SK-N-SH (cell line): Measurements from ENCODE around the gene SRGAP1.

Experiments used
- CTCF ChIP-seq: fragments of 200-600 bp; sonication (generic); IDR thresholded peaks from 2 replicates; pipeline ENCODE4 v1.6.1; 2017; ENCODE audit warnings: antibody characterized with exemption, mild to moderate bottlenecking, moderate library complexity
- ELF1 ChIP-seq: IDR thresholded peaks from 2 replicates; pipeline ENCODE4 v1.4.0; 2012
- EP300 ChIP-seq, 2 experiments: IDR thresholded peaks; 2 replicates each; pipeline versions ENCODE4 v1.4.0 to v1.6.1; 2012; ENCODE audit warnings: borderline replicate concordance in 1 of 2, low read depth in 1 of 2, low read length in 1 of 2
- EZH2phosphoT487 ChIP-seq: fragments of 200-600 bp; sonication (generic); IDR thresholded peaks from 2 replicates; pipeline ENCODE4 v1.6.1; 2017; ENCODE audit warnings: low read depth, mixed run types, mild to moderate bottlenecking, antibody characterized with exemption, moderate library complexity, borderline replicate concordance
- GATA2 ChIP-seq: sonication (generic); formaldehyde crosslinking; IDR thresholded peaks from 2 replicates; pipeline ENCODE4 v1.5.0; 2020; ENCODE audit warnings: mild to moderate bottlenecking, missing genetic modification reagents
- JUND ChIP-seq: IDR thresholded peaks from 2 replicates; pipeline ENCODE4 v1.4.0; 2012
- RAD21 ChIP-seq: IDR thresholded peaks from 2 replicates; pipeline ENCODE4 v1.6.1; 2012; ENCODE audit warnings: mild to moderate bottlenecking, low read length
- RCOR1 ChIP-seq: fragments of 150-350 bp; IDR thresholded peaks from 2 replicates; pipeline ENCODE4 v1.6.1; 2017; ENCODE audit warnings: antibody characterized with exemption, low read length
- SIN3A ChIP-seq: IDR thresholded peaks from 2 replicates; pipeline ENCODE4 v1.6.1; 2012; ENCODE audit warnings: low read depth, mild to moderate bottlenecking, low read length, moderate library complexity, borderline replicate concordance
- TAF1 ChIP-seq: IDR thresholded peaks from 2 replicates; pipeline ENCODE4 v1.6.1; 2012; ENCODE audit warnings: low read depth, mild to moderate bottlenecking, low read length, moderate library complexity, borderline replicate concordance
- TCF12 ChIP-seq: IDR thresholded peaks from 2 replicates; pipeline ENCODE4 v1.4.0; 2012

DNA sequence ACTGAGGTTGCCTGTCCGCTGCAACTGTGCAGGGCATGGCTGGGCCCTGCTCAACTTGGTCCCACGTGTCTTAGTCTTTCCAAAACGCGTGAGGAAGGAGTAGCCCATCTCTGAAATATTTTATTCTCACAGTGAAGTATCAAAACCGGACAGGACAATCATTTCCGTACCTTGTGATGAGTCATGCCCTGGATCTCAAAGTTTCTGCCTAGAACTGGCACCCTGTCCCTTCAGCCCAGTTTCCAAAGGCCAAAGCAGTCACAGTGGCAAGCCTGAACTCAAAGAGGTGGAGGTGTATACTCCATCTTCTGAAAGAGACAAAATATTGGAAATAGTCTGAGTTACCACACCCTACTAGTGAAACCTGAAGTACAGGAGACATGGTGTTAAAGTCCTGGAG is 28.5 kb upstream of the SRGAP1 start:
- TF ChIP-seq RCOR1, result no peak
- TF ChIP-seq SIN3A, result no peak
- no peak for TF ChIP-seq ELF1
- TF ChIP-seq TAF1, result no peak
- no peak for TF ChIP-seq CTCF
- TF ChIP-seq GATA2 (CRISPR knock-in tag), result no peak
- TF ChIP-seq JUND, result no peak
- no peak for TF ChIP-seq TCF12
- no peak for TF ChIP-seq RAD21
- no peak for TF ChIP-seq EP300 (IDR thresholded peaks at IDR 0.05; ENCODE audit: borderline replicate concordance in 1 of 2, low read depth in 1 of 2, low read length in 1 of 2)
- TF ChIP-seq EZH2phosphoT487, result no peak
